GM18517 (cell line): ENCODE results near the gene ZFAND6.

ENCODE experiments used
- ATAC-seq: cut with Tn5 transposase; IDR thresholded peaks from one replicate; pipeline ENCODE4 v1.9.1; 2021; ENCODE audit warnings: mild to moderate bottlenecking, moderate library complexity; ENCODE audit not compliant: unreplicated experiment

The ZFAND6 gene

GRCh38 chr15:80186066-80186465 lies 126.6 kb downstream of the ZFAND6 start:
- no peak for ATAC-seq

DNA sequence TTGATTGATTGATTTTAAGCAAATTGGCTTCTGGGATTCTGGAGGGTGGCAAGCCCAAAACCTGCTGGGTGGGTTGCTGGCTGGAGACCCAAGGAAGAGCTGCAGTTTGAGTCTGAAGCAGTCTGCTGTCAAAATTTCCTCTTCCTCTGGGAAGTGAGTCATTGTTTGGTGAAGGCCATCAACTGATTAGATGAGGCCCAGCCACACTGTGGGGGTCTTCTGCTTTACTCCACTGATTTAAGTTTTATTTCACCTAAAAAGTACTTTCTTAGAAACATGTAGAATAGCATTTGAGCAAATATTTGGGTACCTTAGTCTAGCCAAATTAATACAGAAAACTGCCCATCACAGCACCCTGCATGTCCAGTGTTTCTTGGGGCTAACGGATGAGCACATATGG lies 127.1 kb downstream of the ZFAND6 start:
- ATAC-seq: no peak
